ENCODE measurements around the gene COG5.

Gene COG5

GRCh38 chr7:107463139-107464078, 100.3 kb downstream of the COG5 start:
- peak; percentile 65 for DNase-seq (ENCODE audit: low read depth)

GRCh38 chr7:107461938-107462533, 101.7 kb downstream of the COG5 start:
- DNase-seq (ENCODE audit: low read depth) = no peak

GRCh38 chr7:107453388-107453787, 110.3 kb downstream of the COG5 start:
- no peak for DNase-seq (ENCODE audit: low read depth)

- no peak for DNase-seq (ENCODE audit: low read depth)
Observed at GRCh38 chr7:107450970-107451369, 112.8 kb downstream of the COG5 start.

- no peak for DNase-seq (ENCODE audit: low read depth)
Observed at GRCh38 chr7:107446988-107447387, 116.7 kb downstream of the COG5 start.

GRCh38 chr7:107446531-107446930, 117.2 kb downstream of the COG5 start:
- peak; percentile 68 for DNase-seq (ENCODE audit: low read depth)

- no peak for DNase-seq (ENCODE audit: low read depth)
Observed at GRCh38 chr7:107442678-107443077, 121.0 kb downstream of the COG5 start.

GRCh38 chr7:107441581-107442422, 121.9 kb downstream of the COG5 start:
- DNase-seq (ENCODE audit: low read depth) = no peak

- DNase-seq (ENCODE audit: low read depth) = no peak
Observed at GRCh38 chr7:107439025-107439424, 124.7 kb downstream of the COG5 start.

GRCh38 chr7:107435749-107436148, 128.0 kb downstream of the COG5 start:
- DNase-seq (ENCODE audit: low read depth) = no peak

- DNase-seq (ENCODE audit: low read depth) = no peak
Observed at GRCh38 chr7:107432261-107432660, 131.5 kb downstream of the COG5 start.

GRCh38 chr7:107430057-107430456, 133.7 kb downstream of the COG5 start:
- no peak for DNase-seq (ENCODE audit: low read depth)

- no peak for DNase-seq (ENCODE audit: low read depth)
Observed at GRCh38 chr7:107428642-107429041, 135.1 kb downstream of the COG5 start.

GRCh38 chr7:107427462-107427861, 136.3 kb downstream of the COG5 start:
- no peak for DNase-seq (ENCODE audit: low read depth)

GRCh38 chr7:107414198-107414597, 149.5 kb downstream of the COG5 start:
- DNase-seq (ENCODE audit: low read depth) = no peak

- DNase-seq (ENCODE audit: low read depth) = no peak
Observed at GRCh38 chr7:107408349-107408748, 155.4 kb downstream of the COG5 start.

- DNase-seq (ENCODE audit: low read depth) = no peak
Observed at GRCh38 chr7:107405559-107405958, 158.2 kb downstream of the COG5 start.

- no peak for DNase-seq (ENCODE audit: low read depth)
Observed at GRCh38 chr7:107404740-107405537, 158.8 kb downstream of the COG5 start.

- DNase-seq (ENCODE audit: low read depth) = no peak
Observed at GRCh38 chr7:107398161-107398560, 165.6 kb downstream of the COG5 start.

- DNase-seq (ENCODE audit: low read depth) = no peak
Observed at GRCh38 chr7:107396990-107397389, 166.7 kb downstream of the COG5 start.

GRCh38 chr7:107396081-107396480, 167.6 kb downstream of the COG5 start:
- no peak for DNase-seq (ENCODE audit: low read depth)

- peak; percentile 39 for DNase-seq (ENCODE audit: low read depth)
Observed at GRCh38 chr7:107394831-107395230, 168.9 kb downstream of the COG5 start.
